Measurements from ENCODE around the gene BOD1.

DNA sequence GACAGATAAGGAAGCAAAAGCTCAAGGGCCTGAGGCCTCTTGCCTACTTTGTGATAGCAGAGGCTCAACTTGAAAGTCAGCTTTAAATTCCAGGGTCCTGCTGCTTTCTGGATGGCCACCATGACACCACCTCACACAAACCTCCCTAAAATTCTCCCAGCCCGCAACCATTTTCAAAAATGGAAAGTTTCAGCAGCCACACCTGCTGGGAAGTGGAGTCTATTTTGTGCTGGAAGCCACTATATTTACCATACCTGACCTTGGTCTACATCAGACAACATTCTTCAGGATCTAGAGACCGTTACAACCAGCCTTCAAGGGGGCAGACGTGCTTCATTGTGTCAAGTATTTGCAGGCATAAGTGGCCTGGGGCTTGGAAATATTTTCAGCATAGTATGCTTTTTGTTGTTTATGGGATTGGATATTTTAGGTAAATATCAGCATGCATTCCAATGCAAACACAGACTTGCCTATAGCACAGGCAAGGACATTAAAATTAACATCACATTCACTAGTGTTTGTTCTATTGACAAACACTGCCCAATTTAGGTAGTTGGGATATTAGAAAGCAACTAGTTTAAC is 50.9 kb downstream of the BOD1 start:
- no peak for TF ChIP-seq CTCF (IDR thresholded peaks at IDR 0.05)
- TF ChIP-seq POLR2A (IDR thresholded peaks at IDR 0.05), result no peak
- no peak for TF ChIP-seq POLR2AphosphoS5 (IDR thresholded peaks at IDR 0.05)
- TF ChIP-seq EP300 (IDR thresholded peaks at IDR 0.05), result no peak
